GM23338 (cell line): ENCODE measurements around the gene FCER2.

ENCODE experiments used
- CREB1 ChIP-seq: fragments of 250-450 bp; sonication (Bioruptor Pico); IDR thresholded peaks from 2 replicates; pipeline ENCODE4 v1.5.0; 2020; ENCODE audit warnings: low read depth, mild to moderate bottlenecking, moderate library complexity
- CTCF ChIP-seq, 2 experiments: fragments of 200-600 bp in 1 of 2; sonication (generic) in 1 of 2; conservative IDR thresholded peaks; 2 replicates each; pipeline versions ENCODE4 v1.5.1 to v1.6.1; 2016 to 2017; ENCODE audit warnings: antibody characterized with exemption in 2 of 2, low read depth in 2 of 2, mild to moderate bottlenecking in 2 of 2, moderate library complexity in 1 of 2
- ETS1 ChIP-seq: IDR thresholded peaks from 2 replicates; pipeline ENCODE4 v1.6.1; 2016; ENCODE audit warnings: antibody characterized with exemption
- EZH2 ChIP-seq: fragments of 200-600 bp; sonication (generic); IDR thresholded peaks from one replicate; pipeline ENCODE4 v1.8.0; 2017; ENCODE audit warnings: antibody characterized with exemption, mild to moderate bottlenecking, low read depth; ENCODE audit not compliant: unreplicated experiment
- EZH2phosphoT487 ChIP-seq: fragments of 200-600 bp; sonication (generic); IDR thresholded peaks from one replicate; pipeline ENCODE4 v1.8.1; 2018; ENCODE audit warnings: antibody characterized with exemption; ENCODE audit not compliant: unreplicated experiment
- JUNB ChIP-seq: IDR thresholded peaks from one replicate; pipeline ENCODE4 v1.6.1; 2016; ENCODE audit warnings: antibody characterized with exemption; ENCODE audit not compliant: unreplicated experiment
- NANOG ChIP-seq: IDR thresholded peaks from 2 replicates; pipeline ENCODE4 v1.6.1; 2016; ENCODE audit warnings: antibody characterized with exemption, borderline replicate concordance
- POLR2AphosphoS5 ChIP-seq: IDR thresholded peaks from 2 replicates; pipeline ENCODE4 v1.6.1; 2016; ENCODE audit warnings: antibody characterized with exemption, low read depth
- REST ChIP-seq: IDR thresholded peaks from one replicate; pipeline ENCODE4 v1.6.1; 2018; ENCODE audit warnings: antibody characterized with exemption; ENCODE audit not compliant: unreplicated experiment
- STAT1 ChIP-seq: IDR thresholded peaks from one replicate; pipeline ENCODE4 v1.6.1; 2016; ENCODE audit warnings: antibody characterized with exemption; ENCODE audit not compliant: unreplicated experiment
- ZNF331 ChIP-seq: fragments of 250-450 bp; sonication (Bioruptor Pico); IDR thresholded peaks from 2 replicates; pipeline ENCODE4 v1.5.0; 2020; ENCODE audit warnings: low read depth, mild to moderate bottlenecking, moderate library complexity
- ZNF462 ChIP-seq: fragments of 250-450 bp; sonication (Bioruptor Pico); IDR thresholded peaks from 2 replicates; pipeline ENCODE4 v1.5.0; 2020; ENCODE audit warnings: mild to moderate bottlenecking, moderate library complexity

- TF ChIP-seq EZH2, result no peak
- TF ChIP-seq CTCF (conservative IDR thresholded peaks at IDR 0.05; ENCODE audit: low read depth in 2 of 2), result no peak
- no peak for TF ChIP-seq JUNB
- no peak for TF ChIP-seq REST
- TF ChIP-seq EZH2phosphoT487, result no peak
- TF ChIP-seq POLR2AphosphoS5, result no peak
- no peak for TF ChIP-seq ETS1
- no peak for TF ChIP-seq CREB1 (CRISPR knock-in tag)
- no peak for TF ChIP-seq ZNF331 (CRISPR knock-in tag)
- no peak for TF ChIP-seq NANOG
- TF ChIP-seq ZNF462 (CRISPR knock-in tag), result no peak
- TF ChIP-seq STAT1, result no peak
These were observed 46.4 kb downstream of the FCER2 start for GRCh38 chr19:7655581-7655980.
